ENCODE data around the gene PSME3.
A peak's percentile ranks its signal among the peaks of the same experiment; 100 is the strongest.

Gene PSME3

DNA sequence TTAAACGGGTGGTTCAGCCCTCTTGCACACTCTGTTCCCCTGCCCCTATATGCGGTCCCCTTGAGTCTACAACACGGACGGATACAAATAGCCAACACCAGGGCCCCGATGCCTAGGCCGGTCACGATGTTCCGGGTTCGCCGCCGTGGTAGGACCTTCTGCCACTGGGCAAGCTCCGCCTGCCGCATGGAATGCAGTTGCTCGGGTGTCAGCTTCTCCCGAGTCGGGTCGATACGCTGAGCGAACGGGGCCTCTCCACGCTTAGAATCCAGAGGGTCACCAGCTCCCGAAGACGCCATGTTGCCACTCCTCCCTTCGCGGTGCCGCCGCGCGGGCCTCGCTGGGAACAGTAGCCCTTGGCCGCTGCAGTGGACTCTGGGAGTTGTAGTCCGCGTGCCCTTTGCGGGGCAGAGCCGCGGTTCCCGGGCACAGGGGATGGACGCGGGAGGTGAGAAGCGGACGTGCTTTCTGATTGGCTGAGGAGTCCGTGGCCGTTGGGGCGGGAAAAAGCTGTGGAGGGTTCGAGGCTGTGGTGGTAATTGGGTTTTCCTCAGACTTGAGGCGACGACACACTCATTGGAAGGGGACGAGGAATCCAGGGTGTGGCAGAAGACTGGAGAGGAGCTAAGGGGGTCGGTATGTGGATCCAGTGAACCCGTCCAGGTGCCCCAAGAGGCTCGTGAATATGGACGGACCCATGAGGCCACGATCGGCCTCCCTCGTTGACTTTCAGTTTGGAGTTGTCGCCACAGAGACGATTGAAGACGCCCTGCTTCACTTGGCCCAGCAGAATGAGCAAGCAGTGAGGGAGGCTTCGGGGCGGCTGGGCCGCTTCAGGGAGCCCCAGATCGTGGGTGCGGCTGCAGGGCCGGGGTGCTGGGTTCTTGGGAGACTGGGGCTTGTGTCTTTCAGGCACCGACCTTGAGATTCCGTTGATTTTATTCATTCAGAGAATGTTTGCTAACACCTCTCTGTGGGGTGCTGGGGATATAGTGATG is 34.5 kb upstream of the PSME3 start, which contains the start of the genes CNTD1 and COA3 (continued):
- TF ChIP-seq OSR2 (tag by site-specific recombination; IDR thresholded peaks at IDR 0.05) (peak; percentile 91), KLF9 (tag by site-specific recombination; IDR thresholded peaks at IDR 0.05; ENCODE audit: low read depth) (peak; percentile 63), MZF1 (tag by site-specific recombination; IDR thresholded peaks at IDR 0.05; ENCODE audit: borderline replicate concordance) (no peak), REPIN1 (tag by site-specific recombination; IDR thresholded peaks at IDR 0.05; ENCODE audit: low read depth) (no peak), ZFHX2 (tag by site-specific recombination; conservative IDR thresholded peaks at IDR 0.05) (no peak), MEIS1 (CRISPR knock-in tag; IDR thresholded peaks at IDR 0.05; ENCODE audit: borderline replicate concordance) (no peak), TCF7L2 (IDR thresholded peaks at IDR 0.05; ENCODE audit: borderline replicate concordance, low read depth, low read length) (no peak), SP7 (tag by site-specific recombination; IDR thresholded peaks at IDR 0.05) (peak; percentile 69; the same call in 1 of the 2 replicates), ZNF121 (tag by site-specific recombination; IDR thresholded peaks at IDR 0.05) (no peak), GLIS2 (tag by site-specific recombination; IDR thresholded peaks at IDR 0.05) (peak; percentile 73), ZNF626 (tag by site-specific recombination; IDR thresholded peaks at IDR 0.05) (no peak), ZBTB20 (tag by site-specific recombination; IDR thresholded peaks at IDR 0.05) (peak; percentile 94), MYNN (tag by site-specific recombination; IDR thresholded peaks at IDR 0.05; ENCODE audit: borderline replicate concordance) (no peak), SETDB1 (IDR thresholded peaks at IDR 0.05; ENCODE audit: insufficient read length, low read length) (peak; percentile 89), ZNF629 (tag by site-specific recombination; IDR thresholded peaks at IDR 0.05) (peak; percentile 41; the same call in 1 of the 2 replicates), ZNF660 (tag by site-specific recombination; IDR thresholded peaks at IDR 0.05) (peak; percentile 73; the same call in 1 of the 2 replicates), ZNF549 (tag by site-specific recombination; IDR thresholded peaks at IDR 0.05) (no peak), ZBTB17 (tag by site-specific recombination; IDR thresholded peaks at IDR 0.05) (peak; percentile 92)
- TF ChIP-seq, protein P1, sequence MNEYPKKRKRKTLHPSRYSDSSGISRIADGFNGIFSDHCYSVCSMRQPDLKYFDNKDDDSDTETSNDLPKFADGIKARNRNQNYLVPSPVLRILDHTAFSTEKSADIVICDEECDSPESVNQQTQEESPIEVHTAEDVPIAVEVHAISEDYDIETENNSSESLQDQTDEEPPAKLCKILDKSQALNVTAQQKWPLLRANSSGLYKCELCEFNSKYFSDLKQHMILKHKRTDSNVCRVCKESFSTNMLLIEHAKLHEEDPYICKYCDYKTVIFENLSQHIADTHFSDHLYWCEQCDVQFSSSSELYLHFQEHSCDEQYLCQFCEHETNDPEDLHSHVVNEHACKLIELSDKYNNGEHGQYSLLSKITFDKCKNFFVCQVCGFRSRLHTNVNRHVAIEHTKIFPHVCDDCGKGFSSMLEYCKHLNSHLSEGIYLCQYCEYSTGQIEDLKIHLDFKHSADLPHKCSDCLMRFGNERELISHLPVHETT (tag by site-specific recombination; IDR thresholded peaks at IDR 0.05), result peak; percentile 14; the same call in 1 of the 2 replicates
- TF ChIP-seq, protein P2, sequence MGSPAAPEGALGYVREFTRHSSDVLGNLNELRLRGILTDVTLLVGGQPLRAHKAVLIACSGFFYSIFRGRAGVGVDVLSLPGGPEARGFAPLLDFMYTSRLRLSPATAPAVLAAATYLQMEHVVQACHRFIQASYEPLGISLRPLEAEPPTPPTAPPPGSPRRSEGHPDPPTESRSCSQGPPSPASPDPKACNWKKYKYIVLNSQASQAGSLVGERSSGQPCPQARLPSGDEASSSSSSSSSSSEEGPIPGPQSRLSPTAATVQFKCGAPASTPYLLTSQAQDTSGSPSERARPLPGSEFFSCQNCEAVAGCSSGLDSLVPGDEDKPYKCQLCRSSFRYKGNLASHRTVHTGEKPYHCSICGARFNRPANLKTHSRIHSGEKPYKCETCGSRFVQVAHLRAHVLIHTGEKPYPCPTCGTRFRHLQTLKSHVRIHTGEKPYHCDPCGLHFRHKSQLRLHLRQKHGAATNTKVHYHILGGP (tag by site-specific recombination; IDR thresholded peaks at IDR 0.05), result no peak
- TF ChIP-seq, protein P3, sequence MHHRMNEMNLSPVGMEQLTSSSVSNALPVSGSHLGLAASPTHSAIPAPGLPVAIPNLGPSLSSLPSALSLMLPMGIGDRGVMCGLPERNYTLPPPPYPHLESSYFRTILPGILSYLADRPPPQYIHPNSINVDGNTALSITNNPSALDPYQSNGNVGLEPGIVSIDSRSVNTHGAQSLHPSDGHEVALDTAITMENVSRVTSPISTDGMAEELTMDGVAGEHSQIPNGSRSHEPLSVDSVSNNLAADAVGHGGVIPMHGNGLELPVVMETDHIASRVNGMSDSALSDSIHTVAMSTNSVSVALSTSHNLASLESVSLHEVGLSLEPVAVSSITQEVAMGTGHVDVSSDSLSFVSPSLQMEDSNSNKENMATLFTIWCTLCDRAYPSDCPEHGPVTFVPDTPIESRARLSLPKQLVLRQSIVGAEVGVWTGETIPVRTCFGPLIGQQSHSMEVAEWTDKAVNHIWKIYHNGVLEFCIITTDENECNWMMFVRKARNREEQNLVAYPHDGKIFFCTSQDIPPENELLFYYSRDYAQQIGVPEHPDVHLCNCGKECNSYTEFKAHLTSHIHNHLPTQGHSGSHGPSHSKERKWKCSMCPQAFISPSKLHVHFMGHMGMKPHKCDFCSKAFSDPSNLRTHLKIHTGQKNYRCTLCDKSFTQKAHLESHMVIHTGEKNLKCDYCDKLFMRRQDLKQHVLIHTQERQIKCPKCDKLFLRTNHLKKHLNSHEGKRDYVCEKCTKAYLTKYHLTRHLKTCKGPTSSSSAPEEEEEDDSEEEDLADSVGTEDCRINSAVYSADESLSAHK (tag by site-specific recombination; IDR thresholded peaks at IDR 0.05), result peak; percentile 34; the same call in 1 of the 2 replicates
- TF ChIP-seq, protein P4, sequence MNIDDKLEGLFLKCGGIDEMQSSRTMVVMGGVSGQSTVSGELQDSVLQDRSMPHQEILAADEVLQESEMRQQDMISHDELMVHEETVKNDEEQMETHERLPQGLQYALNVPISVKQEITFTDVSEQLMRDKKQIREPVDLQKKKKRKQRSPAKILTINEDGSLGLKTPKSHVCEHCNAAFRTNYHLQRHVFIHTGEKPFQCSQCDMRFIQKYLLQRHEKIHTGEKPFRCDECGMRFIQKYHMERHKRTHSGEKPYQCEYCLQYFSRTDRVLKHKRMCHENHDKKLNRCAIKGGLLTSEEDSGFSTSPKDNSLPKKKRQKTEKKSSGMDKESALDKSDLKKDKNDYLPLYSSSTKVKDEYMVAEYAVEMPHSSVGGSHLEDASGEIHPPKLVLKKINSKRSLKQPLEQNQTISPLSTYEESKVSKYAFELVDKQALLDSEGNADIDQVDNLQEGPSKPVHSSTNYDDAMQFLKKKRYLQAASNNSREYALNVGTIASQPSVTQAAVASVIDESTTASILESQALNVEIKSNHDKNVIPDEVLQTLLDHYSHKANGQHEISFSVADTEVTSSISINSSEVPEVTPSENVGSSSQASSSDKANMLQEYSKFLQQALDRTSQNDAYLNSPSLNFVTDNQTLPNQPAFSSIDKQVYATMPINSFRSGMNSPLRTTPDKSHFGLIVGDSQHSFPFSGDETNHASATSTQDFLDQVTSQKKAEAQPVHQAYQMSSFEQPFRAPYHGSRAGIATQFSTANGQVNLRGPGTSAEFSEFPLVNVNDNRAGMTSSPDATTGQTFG (tag by site-specific recombination; IDR thresholded peaks at IDR 0.05; ENCODE audit: borderline replicate concordance), result no peak
- TF ChIP-seq, protein P5, sequence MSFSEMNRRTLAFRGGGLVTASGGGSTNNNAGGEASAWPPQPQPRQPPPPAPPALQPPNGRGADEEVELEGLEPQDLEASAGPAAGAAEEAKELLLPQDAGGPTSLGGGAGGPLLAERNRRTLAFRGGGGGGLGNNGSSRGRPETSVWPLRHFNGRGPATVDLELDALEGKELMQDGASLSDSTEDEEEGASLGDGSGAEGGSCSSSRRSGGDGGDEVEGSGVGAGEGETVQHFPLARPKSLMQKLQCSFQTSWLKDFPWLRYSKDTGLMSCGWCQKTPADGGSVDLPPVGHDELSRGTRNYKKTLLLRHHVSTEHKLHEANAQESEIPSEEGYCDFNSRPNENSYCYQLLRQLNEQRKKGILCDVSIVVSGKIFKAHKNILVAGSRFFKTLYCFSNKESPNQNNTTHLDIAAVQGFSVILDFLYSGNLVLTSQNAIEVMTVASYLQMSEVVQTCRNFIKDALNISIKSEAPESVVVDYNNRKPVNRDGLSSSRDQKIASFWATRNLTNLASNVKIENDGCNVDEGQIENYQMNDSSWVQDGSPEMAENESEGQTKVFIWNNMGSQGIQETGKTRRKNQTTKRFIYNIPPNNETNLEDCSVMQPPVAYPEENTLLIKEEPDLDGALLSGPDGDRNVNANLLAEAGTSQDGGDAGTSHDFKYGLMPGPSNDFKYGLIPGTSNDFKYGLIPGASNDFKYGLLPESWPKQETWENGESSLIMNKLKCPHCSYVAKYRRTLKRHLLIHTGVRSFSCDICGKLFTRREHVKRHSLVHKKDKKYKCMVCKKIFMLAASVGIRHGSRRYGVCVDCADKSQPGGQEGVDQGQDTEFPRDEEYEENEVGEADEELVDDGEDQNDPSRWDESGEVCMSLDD (tag by site-specific recombination; IDR thresholded peaks at IDR 0.05), result no peak
- TF ChIP-seq, protein P6, sequence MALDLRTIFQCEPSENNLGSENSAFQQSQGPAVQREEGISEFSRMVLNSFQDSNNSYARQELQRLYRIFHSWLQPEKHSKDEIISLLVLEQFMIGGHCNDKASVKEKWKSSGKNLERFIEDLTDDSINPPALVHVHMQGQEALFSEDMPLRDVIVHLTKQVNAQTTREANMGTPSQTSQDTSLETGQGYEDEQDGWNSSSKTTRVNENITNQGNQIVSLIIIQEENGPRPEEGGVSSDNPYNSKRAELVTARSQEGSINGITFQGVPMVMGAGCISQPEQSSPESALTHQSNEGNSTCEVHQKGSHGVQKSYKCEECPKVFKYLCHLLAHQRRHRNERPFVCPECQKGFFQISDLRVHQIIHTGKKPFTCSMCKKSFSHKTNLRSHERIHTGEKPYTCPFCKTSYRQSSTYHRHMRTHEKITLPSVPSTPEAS (tag by site-specific recombination; IDR thresholded peaks at IDR 0.05), result 0 out of 2 replicates have a peak, but pooled peaks have one; percentile 26
